Stomach (tissue), 4 donors: ENCODE measurements around the gene XG.

Experiments
- CTCF ChIP-seq, 7 experiments: fragments of 450-650 bp in 4 of 7; fragments of 200-600 bp in 3 of 7; sonication (generic) in 3 of 7; IDR thresholded peaks; one replicate each; pipeline ENCODE4 v1.5.1; 2016 to 2019; ENCODE audit warnings: antibody characterized with exemption in 7 of 7, control low read depth in 2 of 7, mild to moderate bottlenecking in 1 of 7
- POLR2A ChIP-seq, 4 donors: fragments of 450-650 bp; IDR thresholded peaks; one replicate each; pipeline ENCODE4 v1.6.1; 2016; ENCODE audit warnings: antibody characterized with exemption in 4 of 4, control low read depth in 2 of 4, mild to moderate bottlenecking in 1 of 4, moderate library complexity in 1 of 4

DNA sequence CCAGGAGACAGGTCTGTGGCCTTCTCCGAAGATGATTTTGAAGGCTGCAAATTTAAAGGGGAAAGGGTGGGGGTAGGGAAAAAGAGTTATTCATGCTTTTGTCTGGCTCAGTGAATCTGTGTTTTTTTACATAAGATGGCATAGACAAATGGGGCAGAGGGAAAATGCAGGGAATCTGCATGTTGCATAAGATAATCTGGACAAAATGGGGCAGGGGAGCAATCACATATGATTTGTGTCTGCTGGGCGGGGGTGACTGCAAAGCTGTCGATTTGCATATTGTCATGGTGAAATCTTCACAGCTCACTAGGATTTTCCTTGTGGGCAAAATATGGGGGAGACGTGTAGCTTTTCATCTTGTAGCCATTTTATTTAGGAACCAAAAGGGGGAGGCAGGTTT is 47.5 kb downstream of the XG start:
- TF ChIP-seq CTCF (IDR thresholded peaks at IDR 0.05) (no peak), POLR2A (IDR thresholded peaks at IDR 0.05) (no peak)
